Stimulated activated CD8-positive, alpha-beta memory T cell treated with anti-CD3 and anti-CD28 coated beads, Interleukin-15, amount 100 ng/mL, for 24 hours (primary cell): ENCODE data around the gene CRELD2.
"Not testable (repeated sequence)": the region's sequence is repeated elsewhere in the genome, so short reads cannot be mapped to it uniquely, and the experiment has no call there.

Experiments
- DNase-seq: peaks from one replicate; pipeline ENCODE4 v3.0.0-alpha.2; 2020; ENCODE audit warnings: low read depth

The CRELD2 gene

DNA sequence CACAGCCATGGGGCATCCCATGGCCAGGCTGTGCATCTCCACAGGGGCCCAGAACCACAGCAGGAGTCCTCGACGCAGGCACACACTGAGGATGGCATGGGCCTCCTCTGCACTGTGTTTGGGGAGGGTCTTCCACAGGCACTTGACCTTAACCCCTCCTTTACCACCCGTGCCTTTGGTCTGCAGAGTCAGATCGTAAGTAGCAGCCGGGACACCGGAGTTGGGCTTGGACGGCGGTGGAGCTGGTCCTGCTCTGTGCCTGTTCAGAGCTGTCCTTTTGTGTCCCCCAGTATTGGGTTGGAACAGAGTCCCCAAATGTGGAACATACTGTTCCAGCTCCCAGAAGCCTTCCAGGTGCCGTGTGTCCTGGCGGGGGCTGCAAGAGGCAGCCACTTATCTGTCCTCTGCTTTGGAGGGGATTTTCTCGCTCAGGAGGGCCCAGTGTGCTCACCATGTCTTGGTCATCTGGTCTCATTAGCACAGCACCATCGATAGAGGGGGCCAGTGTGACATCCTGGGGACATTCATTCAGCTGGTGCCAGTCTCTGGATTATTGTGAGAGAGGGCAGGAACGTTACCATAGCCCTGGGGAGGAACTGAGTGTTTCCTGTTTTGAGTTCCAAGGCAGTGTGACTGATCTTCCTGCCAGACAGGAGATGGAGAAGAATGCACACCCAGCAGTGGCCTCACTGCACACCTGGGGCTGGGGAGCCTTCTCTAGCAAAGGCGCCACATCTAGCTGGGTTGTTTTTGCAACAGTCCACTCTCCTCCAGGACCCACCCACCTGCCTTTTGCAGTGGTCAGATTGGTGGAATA is 12.4 kb downstream of the CRELD2 start:
- no peak for DNase-seq

DNA sequence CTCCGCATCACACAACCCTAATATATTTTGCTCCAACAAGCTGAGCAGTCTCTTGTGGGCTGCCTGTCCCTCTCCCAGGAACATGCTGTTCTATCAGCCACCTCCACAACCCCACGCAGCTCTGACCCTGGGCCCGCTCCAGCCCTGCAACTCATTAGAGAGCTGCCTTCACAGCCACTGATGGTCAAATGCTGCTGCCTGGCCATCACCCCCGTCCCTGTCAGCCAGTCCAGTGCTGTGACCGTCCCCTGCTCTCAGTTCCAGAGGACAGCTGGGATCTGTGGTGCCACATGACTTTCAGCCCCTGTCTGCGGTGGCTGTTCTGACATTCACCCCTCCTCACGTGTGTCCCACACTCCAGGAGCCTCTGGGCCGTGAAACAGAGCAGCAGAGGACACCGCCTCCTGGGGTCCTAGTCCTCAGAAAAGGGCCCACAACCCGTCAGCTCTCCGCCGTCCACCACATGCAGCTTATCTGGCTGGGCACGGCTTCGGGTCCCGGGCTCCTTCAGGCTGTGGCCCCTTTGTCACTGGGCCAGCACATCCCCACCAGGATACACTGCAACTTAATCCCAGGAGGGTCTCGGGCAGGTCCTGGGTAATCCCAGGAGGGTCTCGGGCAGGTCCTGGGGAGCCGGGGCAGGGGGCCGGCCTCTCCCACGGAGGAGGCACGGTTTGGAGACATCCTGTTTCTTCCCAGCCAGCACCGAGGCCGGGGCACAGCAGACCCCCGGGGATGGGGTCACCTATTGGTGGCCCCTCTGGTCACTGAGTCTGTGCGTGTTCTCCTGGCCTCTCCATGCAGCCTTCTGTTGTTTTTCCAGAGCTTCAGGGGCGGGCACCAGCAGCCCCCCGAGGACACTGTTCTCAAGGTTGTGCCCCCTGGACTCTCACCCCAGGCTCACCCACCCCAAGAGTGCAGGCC is 15.1 kb downstream of the CRELD2 start:
- no peak for DNase-seq

DNA sequence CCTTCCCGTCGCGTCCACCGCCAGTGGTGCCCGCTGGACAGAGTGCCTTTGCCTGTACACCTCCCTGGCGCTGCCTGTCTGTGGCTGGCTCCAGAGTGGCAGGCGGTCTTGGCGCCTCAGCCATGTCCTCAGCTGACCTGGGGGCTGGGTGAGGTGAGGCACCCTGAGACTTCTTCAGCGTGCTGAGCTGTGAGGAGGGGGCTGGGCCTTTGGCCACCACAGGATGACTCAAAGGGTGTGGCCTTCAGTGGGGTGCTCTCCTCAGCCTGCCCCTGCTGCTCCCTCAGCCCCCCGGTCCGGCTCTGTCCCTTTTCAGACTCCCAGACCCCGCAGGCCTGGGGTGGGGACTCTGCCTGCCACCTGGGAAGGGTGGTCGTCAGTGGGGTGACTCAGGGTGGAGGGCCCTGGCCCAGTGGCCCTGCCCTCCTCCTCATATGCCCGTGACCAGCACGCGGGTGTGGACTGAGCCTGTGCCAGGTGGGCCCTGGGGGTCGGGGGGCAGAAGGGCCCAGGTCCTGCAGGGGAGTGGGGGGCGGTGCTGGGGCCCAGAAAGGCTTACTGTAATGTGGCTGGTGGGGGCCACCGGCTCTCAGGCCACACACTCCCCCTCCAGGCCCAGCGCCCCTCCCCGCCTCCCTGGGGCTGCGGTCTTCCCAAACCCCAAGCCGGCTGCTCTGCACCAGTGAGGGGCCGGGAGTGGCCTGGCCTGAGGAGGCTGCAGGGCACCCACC is 15.9 kb downstream of the CRELD2 start:
- DNase-seq = no peak

DNA sequence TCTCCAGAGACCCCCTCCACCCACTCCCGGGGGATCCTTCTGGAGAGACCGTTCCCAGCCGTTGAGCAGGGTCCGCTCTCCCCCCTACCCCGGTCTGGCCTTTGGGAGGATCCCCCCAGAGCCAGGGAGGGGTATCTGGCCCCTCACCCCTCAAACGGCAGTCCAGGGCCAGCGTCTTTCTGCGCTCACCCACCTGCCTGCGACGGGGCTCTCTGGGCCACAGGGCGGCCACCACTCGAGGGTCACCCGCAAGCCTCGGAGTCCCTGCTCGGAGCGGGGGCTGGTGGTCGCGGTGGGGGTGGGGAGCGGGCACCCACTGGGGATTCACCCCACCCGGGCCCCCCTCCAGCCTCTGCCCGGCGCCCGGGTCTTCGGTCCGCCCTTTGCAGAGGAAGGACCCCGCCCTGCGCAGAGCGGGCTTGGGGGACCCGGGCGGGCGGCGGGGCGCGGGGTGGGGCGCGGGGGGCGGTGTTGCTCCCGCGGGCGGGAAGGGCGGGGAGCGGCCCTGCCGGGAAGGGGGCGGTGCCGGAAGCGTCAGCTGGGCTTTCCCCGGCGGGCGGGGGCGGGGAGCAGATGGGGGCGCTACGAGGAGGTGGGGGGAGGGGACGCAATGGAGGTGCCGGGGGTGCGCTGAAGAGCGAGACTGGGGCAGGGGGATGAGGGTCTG is 16.6 kb downstream of the CRELD2 start:
- peak; percentile 81 for DNase-seq

DNA sequence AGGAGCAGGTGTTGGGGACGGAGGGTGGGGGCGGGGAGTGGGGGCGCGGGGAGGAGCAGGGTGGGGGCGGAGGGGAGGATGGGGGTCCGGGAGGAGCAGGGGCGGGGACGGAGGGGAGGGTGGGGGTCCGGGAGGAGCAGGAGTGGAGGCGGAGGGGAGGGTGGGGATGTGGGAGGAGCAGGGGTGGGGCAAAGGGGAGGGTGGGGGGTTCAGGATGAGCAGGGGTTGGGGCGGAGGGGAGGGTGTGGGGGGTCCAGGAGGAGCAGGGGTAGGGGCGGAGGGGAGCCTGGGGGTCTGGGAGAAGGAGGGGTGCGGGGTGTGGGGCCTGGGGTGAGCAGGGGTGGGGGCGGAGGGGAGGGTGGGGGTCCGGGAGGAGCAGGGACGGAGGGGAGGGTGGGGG is 17.1 kb downstream of the CRELD2 start:
- no peak for DNase-seq

DNA sequence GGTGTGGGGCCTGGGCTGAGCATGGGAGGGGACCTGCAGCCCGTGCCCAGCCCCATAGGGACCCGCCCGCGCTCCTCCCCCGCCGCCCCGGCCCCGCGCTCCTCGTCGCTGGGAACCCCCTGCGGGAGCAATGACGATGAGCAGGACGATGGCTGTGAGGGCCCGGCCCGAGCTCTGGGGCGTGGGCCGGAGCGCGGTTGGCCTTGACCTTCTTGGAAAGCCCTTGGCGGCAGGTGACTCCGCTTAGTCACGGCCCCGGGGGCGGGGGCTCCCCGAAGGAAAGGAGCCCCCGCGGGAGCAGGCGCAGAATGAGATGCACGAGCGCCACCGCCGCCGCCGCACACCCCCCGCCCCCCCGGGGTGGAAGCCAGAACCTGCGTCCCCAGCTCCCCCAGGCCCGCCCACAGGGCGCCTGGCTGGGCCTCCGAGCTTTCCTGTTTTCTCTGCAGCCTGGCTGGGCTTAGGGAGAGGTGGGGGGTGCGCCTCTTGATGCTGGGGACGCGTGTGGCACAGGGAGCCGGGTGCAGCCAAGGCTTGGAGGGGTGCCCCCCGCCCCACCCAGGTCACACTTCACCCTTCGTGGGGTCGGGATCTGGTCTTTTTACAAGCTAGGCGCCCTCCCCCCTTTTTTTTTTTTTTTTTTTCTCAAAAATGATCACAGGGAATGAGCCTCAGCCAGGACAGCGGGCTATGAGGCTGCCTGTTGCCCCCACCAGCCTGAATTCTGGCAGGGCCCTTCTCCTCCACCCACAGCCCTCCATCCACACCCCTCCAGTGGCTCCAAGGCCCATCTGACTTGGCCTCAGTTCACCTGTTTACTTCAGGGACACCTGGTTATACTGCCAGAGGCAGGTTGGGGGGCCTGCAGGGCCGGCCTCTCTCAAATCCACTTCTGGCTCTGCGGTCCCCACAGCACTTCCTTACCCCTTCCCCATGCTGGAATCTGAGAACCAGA is 17.9 kb downstream of the CRELD2 start:
- peak; percentile 82 for DNase-seq

DNA sequence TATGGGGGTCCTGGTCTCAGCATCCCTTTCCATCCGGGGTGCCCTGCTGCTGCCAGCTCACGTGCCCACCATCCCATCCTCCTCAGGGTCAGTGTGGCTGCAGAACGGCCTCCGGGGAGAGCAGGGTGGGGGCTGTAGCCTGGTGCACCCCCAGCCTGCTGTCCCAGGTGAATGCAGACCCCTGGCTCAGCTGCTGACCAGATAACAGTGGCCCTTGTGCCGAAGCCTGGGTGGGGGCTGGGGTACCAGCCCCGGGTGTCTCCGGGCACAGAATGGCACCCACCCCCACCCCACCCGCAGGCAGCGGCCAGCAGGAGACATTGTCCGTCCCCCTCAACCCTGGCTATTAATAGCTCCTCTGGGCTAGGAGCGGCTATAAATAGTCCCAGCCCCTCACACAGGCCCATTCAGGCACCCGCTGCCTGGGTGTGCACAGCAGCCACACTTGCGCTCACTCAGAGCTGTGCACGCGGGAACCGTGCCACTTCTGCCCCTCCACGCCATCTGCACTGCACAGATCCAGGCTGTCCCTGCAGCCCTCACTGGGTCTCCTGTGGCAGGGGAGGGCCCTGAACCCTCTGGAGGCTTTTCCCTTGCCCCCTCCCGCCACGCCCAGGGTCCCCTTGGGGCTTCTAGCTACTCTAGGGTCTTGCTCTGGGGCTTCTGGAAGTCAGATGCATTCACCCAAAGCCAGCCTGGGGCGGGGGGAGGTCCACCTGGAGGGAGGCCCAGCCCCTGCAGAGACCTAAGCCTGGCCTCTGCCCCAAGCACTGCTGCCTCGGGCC is 18.7 kb downstream of the CRELD2 start:
- DNase-seq = no peak

DNA sequence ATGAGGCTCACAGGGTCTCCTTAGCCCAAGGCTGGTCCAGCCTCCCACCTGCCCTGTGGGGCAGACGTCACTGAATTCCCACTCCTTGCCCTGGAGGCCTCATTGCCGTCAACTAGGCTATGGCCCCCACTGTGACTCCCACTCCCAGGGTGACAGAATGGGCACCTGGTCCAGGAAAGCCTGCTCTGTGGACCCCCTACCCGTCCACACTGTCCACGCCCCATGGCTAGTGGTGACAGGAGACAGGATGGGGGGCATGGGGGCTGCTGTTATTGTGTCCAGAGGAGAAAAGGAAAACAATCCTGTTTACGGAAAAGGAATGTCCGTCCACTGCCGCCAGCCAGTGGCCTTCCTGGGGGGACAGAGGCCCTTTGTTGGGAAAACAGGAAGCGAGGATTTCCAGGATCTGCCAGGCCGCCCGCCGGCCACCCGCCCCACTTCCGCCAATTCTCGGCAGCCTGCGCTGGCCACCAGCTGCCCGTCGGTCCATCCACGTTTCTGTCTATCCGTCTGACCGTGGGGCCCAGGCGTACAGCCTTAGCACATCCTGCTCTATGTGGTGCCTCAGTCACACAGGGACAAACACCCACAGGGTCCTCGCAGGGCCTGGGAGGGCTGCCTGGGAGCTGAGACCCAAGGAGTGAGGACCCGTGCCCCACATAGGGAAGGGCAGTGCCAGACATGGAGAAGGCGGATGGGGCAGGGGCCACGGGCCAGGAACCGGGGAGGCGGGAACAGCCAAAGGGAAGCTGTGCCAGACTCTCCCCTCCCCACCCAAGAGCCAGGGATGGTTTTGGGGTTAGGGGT is 19.5 kb downstream of the CRELD2 start:
- no peak for DNase-seq

DNA sequence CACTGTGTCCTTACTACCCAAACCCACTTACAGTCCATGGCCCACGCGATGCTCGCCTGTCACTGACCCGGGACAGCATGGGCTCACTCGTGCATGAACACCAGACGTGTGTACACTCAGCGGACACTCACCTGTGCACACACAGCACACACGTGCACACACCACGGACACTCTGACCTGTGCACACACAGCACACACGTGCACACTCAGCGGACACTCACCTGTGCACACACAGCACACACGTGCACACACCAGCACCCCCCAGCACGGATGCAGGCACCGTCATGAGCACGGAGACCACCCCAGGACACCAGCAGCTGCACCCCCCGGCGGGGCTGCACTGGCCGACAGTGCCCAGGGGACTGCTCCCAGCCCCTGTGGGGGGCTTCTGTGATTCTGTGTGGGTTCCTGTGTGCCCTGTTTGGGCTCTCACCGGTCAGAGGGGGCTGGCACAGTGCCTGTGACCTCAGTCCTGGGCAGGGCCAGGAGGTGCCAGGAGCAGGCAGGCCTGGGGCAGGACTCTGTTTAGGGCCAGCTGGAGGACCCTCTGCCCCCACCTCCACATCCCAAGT is 20.2 kb downstream of the CRELD2 start:
- no peak for DNase-seq

DNA sequence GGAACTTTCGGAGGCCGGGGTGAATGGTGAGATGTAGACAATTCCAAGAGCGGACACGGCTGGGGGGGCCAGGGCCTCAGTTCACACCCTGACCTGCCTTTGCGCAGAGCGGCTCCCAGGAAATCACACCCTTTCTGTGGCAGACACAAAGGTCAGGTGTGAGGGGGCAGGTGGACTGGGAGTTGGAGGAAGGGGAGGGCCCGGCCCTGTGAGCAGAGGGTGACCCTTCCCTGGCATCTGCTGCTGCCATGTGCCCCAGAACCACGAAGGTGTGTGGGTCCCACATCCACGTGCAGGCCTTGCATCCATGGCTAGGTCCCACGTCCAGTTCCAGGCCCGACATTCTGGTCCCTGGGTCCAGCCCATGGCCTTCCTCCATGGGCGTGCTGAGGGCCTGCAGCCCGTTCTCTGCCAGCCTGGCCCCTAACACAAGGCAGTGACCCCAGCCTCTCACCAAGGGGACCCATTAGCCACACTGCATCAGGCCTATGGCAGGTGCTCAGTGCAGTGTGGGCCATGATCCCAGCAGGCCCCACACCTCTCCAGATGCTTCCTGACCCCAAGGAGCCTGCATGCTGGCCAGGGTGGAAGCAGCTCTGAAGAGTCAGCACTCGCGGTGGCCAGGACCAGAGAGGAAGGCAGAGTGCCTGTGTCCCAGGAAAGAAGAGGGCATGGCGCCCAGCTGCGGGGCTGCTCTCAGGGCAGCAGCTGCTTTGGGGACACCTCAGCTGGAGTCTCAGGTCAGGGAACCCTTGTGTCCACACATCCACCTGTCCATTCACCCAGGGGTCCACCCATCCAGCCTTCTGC is 23.3 kb downstream of the CRELD2 start:
- no peak for DNase-seq

DNA sequence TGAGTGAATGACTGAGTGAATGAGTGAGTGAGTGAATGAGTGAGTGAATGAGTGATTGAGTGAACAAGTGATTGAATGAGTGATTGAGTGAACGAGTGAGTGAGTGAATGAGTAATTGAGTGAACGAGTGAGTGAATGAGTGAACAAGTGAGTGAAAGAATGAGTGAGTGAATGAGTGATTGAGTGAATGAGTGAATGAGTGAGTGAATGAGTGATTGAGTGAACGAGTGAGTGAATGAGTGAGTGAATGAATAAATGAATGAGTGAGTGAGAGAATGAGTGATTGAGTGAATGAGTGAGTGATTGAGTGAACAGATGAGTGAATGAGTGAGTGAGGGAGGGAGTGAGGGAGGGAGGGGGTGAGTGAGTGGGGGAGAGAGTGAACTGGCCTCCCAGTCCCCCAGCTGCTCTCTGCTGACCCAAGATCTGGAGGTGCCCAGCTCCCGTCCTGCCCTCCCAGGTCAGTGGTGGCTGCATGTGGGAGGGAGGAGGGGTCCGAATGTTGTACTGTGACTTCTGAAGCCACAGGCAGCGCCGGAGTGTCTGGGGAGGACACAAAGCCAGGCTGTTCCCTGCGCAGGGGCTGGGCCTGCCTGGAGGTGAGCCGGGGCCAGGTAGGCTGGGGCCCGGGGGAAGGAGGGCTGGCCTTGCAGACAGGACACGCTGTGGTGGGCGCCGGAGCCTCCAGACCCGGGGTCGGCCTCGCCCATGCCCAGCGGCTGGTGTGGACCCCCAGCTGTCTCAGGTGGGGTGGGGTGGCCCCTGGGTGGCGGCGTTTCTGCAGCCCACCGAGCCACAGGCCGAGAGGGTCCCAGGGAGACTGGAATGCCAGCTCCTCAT is 24.4 kb downstream of the CRELD2 start:
- no peak for DNase-seq

DNA sequence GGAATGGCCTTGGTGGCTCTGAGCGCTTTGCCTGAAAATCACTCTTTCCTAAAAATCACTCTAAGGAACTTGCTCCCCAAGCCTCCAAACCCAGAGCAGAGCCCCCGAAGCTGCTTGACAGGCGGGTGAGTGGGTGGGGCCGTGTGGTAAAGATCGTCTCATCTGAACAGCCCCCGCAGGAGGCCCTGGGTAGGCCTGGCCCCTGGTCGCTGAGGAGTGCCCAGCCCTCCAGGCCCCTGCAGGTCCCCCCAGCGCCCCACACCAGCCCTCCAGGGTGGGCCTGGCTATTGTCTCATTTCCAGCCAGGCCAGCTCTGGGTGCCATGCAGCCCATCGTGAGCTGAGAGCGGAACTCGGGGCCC is 25.0 kb downstream of the CRELD2 start:
- no peak for DNase-seq

DNA sequence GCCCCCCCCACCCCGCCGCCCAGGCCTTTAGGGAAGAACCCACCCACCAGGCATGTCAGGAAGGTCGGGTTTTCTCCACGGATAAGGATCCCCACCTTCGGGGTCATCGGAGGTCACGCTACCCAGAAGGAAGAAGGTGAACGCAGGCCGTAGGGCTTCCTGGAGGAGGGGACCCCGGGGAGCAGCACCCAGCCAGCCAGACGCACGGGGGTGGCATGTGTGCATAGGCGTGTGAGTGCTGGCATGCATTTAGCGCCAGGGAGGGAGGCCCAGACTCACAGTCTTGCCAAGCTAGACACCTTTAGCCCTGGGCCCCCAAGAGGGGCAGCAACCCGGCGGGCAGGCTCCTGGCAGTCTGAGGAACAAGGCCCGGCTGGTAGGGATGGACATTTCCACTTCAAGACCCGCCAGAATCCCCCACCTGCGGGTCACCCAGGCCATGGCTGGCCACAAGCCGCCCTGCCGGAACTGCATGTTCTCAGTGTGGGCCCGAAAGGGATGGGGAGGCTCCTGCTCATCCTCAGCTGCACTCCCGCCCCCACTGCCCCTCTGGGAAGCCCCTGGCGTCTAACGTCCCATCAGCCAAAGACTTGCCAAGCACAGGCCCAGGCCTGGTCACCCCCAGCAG is 25.5 kb downstream of the CRELD2 start:
- no peak for DNase-seq

DNA sequence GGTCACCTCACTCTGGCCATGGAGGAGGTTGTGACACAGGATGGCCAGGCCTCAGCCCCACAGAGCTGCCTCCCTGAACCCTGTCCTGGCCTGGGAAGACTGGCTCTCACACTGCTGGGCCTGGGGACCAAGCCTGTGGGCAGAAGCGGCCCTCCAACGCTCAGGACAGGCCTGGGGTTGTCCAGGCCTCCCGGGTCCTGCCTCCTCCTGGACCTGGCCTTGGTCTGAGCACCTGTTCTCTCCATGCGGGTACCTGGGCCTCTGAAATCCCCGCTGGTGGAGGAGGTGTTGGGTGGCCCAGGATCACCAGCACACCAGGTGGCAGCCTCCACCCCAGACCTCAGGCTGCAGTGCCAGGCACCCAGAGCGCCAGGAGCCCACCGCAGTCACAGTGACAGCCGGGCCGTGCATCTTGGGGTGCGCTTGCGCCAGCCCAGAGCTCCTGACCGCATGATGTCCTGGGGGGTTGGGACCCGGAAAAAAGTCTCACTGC is 26.0 kb downstream of the CRELD2 start:
- DNase-seq = no peak

DNA sequence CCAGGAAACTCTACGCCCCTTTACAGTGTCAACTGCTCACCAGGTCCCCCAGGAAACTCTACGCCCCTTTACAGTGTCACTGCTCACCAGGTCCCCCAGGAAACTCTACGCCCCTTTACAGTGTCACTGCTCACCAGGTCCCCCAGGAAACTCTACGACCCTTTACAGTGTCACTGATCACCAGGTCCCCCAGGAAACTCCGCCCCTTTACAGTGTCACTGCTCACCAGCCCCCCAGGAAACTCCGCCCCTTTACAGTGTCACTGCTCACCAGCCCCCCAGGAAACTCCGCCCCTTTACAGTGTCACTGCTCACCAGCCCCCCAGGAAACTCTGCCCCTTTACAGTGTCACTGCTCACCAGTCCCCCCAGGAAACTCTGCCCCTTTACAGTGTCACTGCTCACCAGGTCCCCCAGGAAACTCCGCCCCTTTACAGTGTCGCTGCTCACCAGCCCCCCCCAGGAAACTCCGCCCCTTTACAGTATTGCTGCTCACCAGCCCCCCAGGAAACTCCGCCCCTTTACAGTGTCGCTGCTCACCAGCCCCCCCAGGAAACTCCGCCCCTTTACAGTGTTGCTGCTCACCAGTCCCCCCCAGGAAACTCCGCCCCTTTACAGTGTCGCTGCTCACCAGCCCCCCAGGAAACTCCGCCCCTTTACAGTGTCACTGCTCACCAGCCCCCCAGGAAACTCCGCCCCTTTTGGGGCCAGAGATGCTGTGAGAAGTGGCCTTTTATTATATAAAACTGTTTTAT is 26.8 kb downstream of the CRELD2 start:
- DNase-seq = not testable (repeated sequence)
